Ovary (tissue), 9 donors: Measurements from ENCODE around the gene PARP4. TPM values are rescaled to one million over a fixed set of nuclear protein-coding genes. Genes with fewer than 3 reads are reported as not detected.
"Not testable (repeated sequence)": the region's sequence is repeated elsewhere in the genome, so short reads cannot be mapped to it uniquely, and the experiment has no call there.

ENCODE experiments used
- DNase-seq, 5 donors: peaks; one replicate each; pipeline ENCODE4 v3.0.0-alpha.2; 2019 to 2020
- H3K27ac ChIP-seq, 2 donors: fragments of 200-600 bp; one replicate each; pipeline versions ENCODE4 v1.5.1 to v1.8.0; 2019 to 2022
- H3K27me3 ChIP-seq: fragments of 200-600 bp; one replicate; pipeline ENCODE4 v1.8.0; 2022
- H3K36me3 ChIP-seq: fragments of 200-600 bp; sonication (generic); one replicate; pipeline ENCODE4 v1.5.1; 2019
- H3K4me1 ChIP-seq: one replicate; pipeline ENCODE4 v1.8.1; 2013; ENCODE audit warnings: mild to moderate bottlenecking, moderate library complexity; ENCODE audit not compliant: insufficient read depth
- H3K4me3 ChIP-seq: fragments of 200-600 bp; sonication (generic); one replicate; pipeline ENCODE4 v1.5.1; 2017
- H3K9me3 ChIP-seq, 2 donors: fragments of 200-600 bp in 1 of 2; sonication (generic) in 1 of 2; one replicate each; pipeline versions ENCODE4 v1.5.1 to v1.8.1; 2013 to 2019; ENCODE audit warnings: mild to moderate bottlenecking in 1 of 2, moderate library complexity in 1 of 2
- CTCF ChIP-seq, 3 donors: fragments of 450-650 bp in 2 of 3; fragments of 200-600 bp in 1 of 3; IDR thresholded peaks; one replicate each; pipeline versions ENCODE4 v1.5.1 to v1.8.0; 2016 to 2022; ENCODE audit warnings: antibody characterized with exemption in 3 of 3, mild to moderate bottlenecking in 1 of 3
- EP300 ChIP-seq: sonication (generic); formaldehyde crosslinking; IDR thresholded peaks from one replicate; pipeline ENCODE4 v1.6.1; 2017; ENCODE audit warnings: antibody characterized with exemption
- POLR2A ChIP-seq: fragments of 450-650 bp; IDR thresholded peaks from one replicate; pipeline ENCODE4 v1.6.1; 2017; ENCODE audit warnings: antibody characterized with exemption, mild to moderate bottlenecking, moderate library complexity
- WGBS, 3 donors: extraction: QIAGEN DNeasy Blood & Tissue Kit in 1 of 3; methylation state at CpG; one replicate each; pipeline versions ENCODE4 v1.1.5 to v1.1.7; 2013 to 2017; 5-methylcytosine and 5-hydroxymethylcytosine counted together
- intact Hi-C, 4 donors: fragments of 100-400 bp; cut with DNase I; formaldehyde crosslinking; loops; one replicate each; pipeline versions ENCODE4 v1.11.0 to v1.15.1; 2022 to 2023
- polyA plus RNA-seq, 2 donors: library from polyadenylated mRNA; stranded (reverse); fragments of 200-250 nt in 1 of 2; fragments of 350-450 nt in 1 of 2; fragmentation: Illumina TruSeq in 1 of 2; extraction: RNeasy Lipid Tissue Mini Kit (QIAGEN cat#74804) in 1 of 2; gene quantifications; one replicate each; pipeline ENCODE4 v1.2.3, GENCODE V29; 2013 to 2014
- total RNA-seq, 7 donors: library from RNA; depleted of rRNA in 2 of 7; stranded (reverse); fragments of >200 nt in 2 of 7; fragmentation: NEBNext Ultra II Directional in 3 of 7; extraction: Animal tissue kit (Norgen Biotek cat#: 25700) in 3 of 7; gene quantifications; one replicate each; pipeline versions ENCODE4 v1.1.0 to v1.2.4, GENCODE V29; 2016 to 2023
- donor health status: DM: no; HTN: no; CAD: no; lungs with moderate emphysema.
- donor health status: DM: no; HTN: no; CAD: no.
- donor health status: Bipolar disorder and iron deficiency.
- donor health status: DM: yes; HTN: yes; CAD: no.
- donor health status: DM: no; HTN: no; CAD: no.
- donor health status: DM: yes; HTN: yes; CAD: no.

The PARP4 gene
- total and polyA plus RNA-seq, 9 donors = 12.8 to 53.7 (median 34.5) TPM

- no peaks in the 10 kb centered on the region for H3K9me3 ChIP-seq
- no peak for TF ChIP-seq EP300
- TF ChIP-seq CTCF (IDR thresholded peaks at IDR 0.05) = no peak
- TF ChIP-seq POLR2A = no peak
- H3K4me3 ChIP-seq = no peak overlapping the region
- H3K27ac ChIP-seq = no peak overlapping the region
- H3K27me3 ChIP-seq = no peaks in the 10 kb centered on the region
- no peak for DNase-seq
- no peaks in the 10 kb centered on the region for H3K36me3 ChIP-seq
- intact Hi-C loops = no loop called here
- WGBS, 3 donors = 62 to 76% (median 74%) methylated on average over 3 of the region's 3 CpGs
- no peaks in the 10 kb centered on the region for H3K4me1 ChIP-seq
Observed at GRCh38 chr13:24407844-24408243, 104.7 kb downstream of the PARP4 start.

GRCh38 chr13:24406524-24406923, 106.1 kb downstream of the PARP4 start:
- DNase-seq = no peak
- 78 to 89% (median 80%) methylated on average over 4 of the region's 4 CpGs for WGBS, 3 donors
- no peaks in the 10 kb centered on the region for H3K36me3 ChIP-seq
- TF ChIP-seq POLR2A = no peak
- TF ChIP-seq CTCF (IDR thresholded peaks at IDR 0.05) = no peak
- no peak for TF ChIP-seq EP300
- H3K27me3 ChIP-seq = no peaks in the 10 kb centered on the region
- H3K9me3 ChIP-seq = no peaks in the 10 kb centered on the region
- no peaks in the 10 kb centered on the region for H3K4me1 ChIP-seq
- intact Hi-C loops = no loop called here
- H3K4me3 ChIP-seq = no peak overlapping the region
- H3K27ac ChIP-seq = no peak overlapping the region

GRCh38 chr13:24396821-24397220, 115.8 kb downstream of the PARP4 start:
- no peaks in the 10 kb centered on the region for H3K27me3 ChIP-seq

GRCh38 chr13:24392972-24393371, 119.6 kb downstream of the PARP4 start:
- H3K4me1 ChIP-seq = no peaks in the 10 kb centered on the region
- DNase-seq = no peak
- no peaks in the 10 kb centered on the region for H3K36me3 ChIP-seq
- no peak overlapping the region for H3K4me3 ChIP-seq
- TF ChIP-seq EP300 (no peak), CTCF (IDR thresholded peaks at IDR 0.05) (no peak), POLR2A (no peak)
- 85 to 91% (median 88%) methylated on average over 4 of the region's 4 CpGs for WGBS, 3 donors
- intact Hi-C loops = no loop called here
- H3K27me3 ChIP-seq = no peaks in the 10 kb centered on the region
- no peak overlapping the region for H3K27ac ChIP-seq
- H3K9me3 ChIP-seq = no peaks in the 10 kb centered on the region

More at GRCh38 chr13:24396821-24397220, 115.8 kb downstream of the PARP4 start:
- Histone ChIP-seq H3K36me3 (no peaks in the 10 kb centered on the region), H3K27ac (no peak overlapping the region), H3K9me3 (no peaks in the 10 kb centered on the region), H3K4me1 (no peaks in the 10 kb centered on the region), H3K4me3 (no peak overlapping the region)
- WGBS, 3 donors = 83 to 94% (median 86%) methylated on average over 2 of the region's 2 CpGs
- intact Hi-C loops = no loop called here
- TF ChIP-seq EP300 (no peak), CTCF (IDR thresholded peaks at IDR 0.05) (no peak), POLR2A (no peak)
- no peak for DNase-seq

- 78 to 86% (median 83%) methylated on average over 25 to 27 of the region's 27 CpGs for WGBS, 3 donors
- H3K4me1 ChIP-seq, DNase-seq, H3K27me3 ChIP-seq, H3K36me3 ChIP-seq, intact Hi-C loops, H3K9me3 ChIP-seq, H3K4me3 ChIP-seq, H3K27ac ChIP-seq: not testable (repeated sequence)
Observed at GRCh38 chr13:24391771-24392683, 120.6 kb downstream of the PARP4 start.

- H3K9me3 ChIP-seq, H3K4me3 ChIP-seq, H3K27me3 ChIP-seq, H3K4me1 ChIP-seq, H3K27ac ChIP-seq, H3K36me3 ChIP-seq, intact Hi-C loops, DNase-seq: not testable (repeated sequence)
- 90 to 96% (median 93%) methylated on average over 8 to 9 of the region's 9 CpGs for WGBS, 3 donors
Observed at GRCh38 chr13:24390795-24391194, 121.8 kb downstream of the PARP4 start.
